PFSK-1 (cell line): ENCODE data around the gene RORB.

Experiments used
- FOXP2 ChIP-seq: optimal IDR thresholded peaks from 2 replicates; pipeline ENCODE3; 2011; ENCODE audit warnings: borderline replicate concordance, control low read depth, inconsistent platforms; ENCODE audit not compliant: insufficient read depth; ENCODE audit errors: extremely low read length, extremely low read depth
- POLR2AphosphoS5 ChIP-seq: IDR thresholded peaks from 2 replicates; pipeline ENCODE4 v1.6.1; 2012; ENCODE audit warnings: low read depth, mild to moderate bottlenecking, control low read depth, low read length, moderate library complexity
- SIN3A ChIP-seq: IDR thresholded peaks from 2 replicates; pipeline ENCODE4 v1.6.1; 2012; ENCODE audit warnings: mild to moderate bottlenecking, low read length, moderate library complexity, borderline replicate concordance; ENCODE audit not compliant: insufficient read depth
- TAF1 ChIP-seq: IDR thresholded peaks from 2 replicates; pipeline ENCODE4 v1.6.1; 2012; ENCODE audit warnings: low read length, control low read depth, borderline replicate concordance; ENCODE audit not compliant: insufficient read depth
- TF ChIP-seq, protein P1 (sequence below), 2 experiments: IDR thresholded peaks; 2 replicates each; pipeline versions ENCODE4 v1.6.1 to v1.8.0; 2011 to 2012; ENCODE audit warnings: low read depth in 2 of 2, low read length in 2 of 2, control low read depth in 1 of 2, inconsistent platforms in 1 of 2, mild to moderate bottlenecking in 1 of 2, moderate library complexity in 1 of 2; ENCODE audit not compliant: insufficient read depth in 1 of 2

The RORB gene

DNA sequence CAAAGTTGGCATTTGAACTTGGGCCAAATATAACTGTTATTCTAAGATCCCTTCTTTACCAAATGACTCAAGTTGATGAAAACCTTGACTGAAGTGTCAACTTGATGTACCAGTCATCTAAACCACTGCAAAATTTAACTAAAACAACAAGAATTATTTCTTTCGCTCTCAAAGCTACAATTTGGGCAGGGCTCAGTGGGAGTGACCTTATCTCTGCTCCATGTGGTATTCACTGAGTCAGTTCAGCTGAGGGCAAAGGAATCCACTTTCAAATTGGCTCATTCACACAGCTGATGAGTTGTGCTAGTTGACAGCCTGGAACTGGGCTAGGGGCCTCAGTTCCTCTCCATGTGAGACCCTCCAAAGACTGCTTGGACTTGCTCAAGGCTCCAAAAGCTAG is 166.3 kb downstream of the RORB start:
- TF ChIP-seq, protein P1, sequence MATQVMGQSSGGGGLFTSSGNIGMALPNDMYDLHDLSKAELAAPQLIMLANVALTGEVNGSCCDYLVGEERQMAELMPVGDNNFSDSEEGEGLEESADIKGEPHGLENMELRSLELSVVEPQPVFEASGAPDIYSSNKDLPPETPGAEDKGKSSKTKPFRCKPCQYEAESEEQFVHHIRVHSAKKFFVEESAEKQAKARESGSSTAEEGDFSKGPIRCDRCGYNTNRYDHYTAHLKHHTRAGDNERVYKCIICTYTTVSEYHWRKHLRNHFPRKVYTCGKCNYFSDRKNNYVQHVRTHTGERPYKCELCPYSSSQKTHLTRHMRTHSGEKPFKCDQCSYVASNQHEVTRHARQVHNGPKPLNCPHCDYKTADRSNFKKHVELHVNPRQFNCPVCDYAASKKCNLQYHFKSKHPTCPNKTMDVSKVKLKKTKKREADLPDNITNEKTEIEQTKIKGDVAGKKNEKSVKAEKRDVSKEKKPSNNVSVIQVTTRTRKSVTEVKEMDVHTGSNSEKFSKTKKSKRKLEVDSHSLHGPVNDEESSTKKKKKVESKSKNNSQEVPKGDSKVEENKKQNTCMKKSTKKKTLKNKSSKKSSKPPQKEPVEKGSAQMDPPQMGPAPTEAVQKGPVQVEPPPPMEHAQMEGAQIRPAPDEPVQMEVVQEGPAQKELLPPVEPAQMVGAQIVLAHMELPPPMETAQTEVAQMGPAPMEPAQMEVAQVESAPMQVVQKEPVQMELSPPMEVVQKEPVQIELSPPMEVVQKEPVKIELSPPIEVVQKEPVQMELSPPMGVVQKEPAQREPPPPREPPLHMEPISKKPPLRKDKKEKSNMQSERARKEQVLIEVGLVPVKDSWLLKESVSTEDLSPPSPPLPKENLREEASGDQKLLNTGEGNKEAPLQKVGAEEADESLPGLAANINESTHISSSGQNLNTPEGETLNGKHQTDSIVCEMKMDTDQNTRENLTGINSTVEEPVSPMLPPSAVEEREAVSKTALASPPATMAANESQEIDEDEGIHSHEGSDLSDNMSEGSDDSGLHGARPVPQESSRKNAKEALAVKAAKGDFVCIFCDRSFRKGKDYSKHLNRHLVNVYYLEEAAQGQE (IDR thresholded peaks at IDR 0.05; ENCODE audit: insufficient read depth in 1 of 2, low read depth in 2 of 2, low read length in 2 of 2) = no peak
- TF ChIP-seq SIN3A = no peak
- TF ChIP-seq FOXP2 = no peak
- TF ChIP-seq POLR2AphosphoS5 = no peak
- TF ChIP-seq TAF1 = no peak

DNA sequence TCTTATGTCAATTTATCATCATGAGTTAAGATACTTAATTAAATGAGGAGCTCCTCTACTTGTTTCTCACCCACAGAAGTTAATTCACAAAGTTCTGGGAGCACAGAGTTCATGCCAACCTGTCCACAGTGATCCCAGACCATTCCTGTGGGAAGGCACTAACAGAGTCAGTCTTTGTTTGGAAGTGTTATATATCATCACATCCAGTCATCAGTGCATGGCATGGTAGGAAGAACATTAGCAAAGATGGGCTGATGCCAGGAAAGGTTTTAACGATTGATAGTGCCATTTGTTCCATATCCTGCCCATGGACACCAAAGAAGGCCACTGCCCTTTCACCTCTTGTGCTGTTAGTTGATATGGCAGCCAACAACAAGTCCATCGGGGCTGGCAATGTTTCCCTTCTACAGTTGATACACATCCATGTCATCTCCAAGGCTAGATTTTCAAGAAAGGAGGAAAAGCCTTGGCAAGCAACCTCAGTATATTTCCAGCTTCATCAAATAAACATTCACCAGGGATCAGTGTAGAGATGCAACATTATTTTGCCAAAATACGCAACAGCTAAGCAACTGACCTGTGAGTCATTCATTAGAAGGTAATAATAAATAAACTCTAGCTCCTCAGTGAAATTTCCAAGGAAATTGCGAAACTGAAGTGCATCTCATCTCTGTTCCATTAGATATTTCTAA is 169.6 kb downstream of the RORB start:
- TF ChIP-seq FOXP2 = no peak
- TF ChIP-seq TAF1 = no peak
- no peak for TF ChIP-seq POLR2AphosphoS5
- no peak for TF ChIP-seq SIN3A
- TF ChIP-seq, protein P1 (IDR thresholded peaks at IDR 0.05; ENCODE audit: insufficient read depth in 1 of 2, low read depth in 2 of 2, low read length in 2 of 2) = no peak

DNA sequence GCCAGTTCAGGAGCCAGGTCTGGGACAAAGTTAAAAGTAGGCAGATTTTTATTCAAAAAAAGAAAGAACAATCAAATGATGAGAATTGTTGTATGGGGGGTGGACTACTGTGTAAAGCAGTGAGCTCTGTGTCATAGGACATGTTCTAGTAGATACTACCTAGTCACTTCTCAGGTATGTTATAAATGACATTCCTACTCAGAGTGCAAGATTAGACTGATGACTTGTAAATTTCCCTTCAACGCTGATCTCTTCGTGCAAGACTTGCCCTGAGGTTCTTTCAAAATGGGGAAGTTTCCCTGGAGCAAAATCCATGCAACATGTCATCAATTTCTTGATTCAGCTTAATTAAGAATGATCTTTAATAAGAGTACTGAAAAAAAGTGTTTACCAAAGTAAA is 175.1 kb downstream of the RORB start:
- TF ChIP-seq SIN3A (no peak), POLR2AphosphoS5 (no peak), TAF1 (no peak), FOXP2 (no peak)
- TF ChIP-seq, protein P1 (IDR thresholded peaks at IDR 0.05; ENCODE audit: insufficient read depth in 1 of 2, low read depth in 2 of 2, low read length in 2 of 2) = no peak

DNA sequence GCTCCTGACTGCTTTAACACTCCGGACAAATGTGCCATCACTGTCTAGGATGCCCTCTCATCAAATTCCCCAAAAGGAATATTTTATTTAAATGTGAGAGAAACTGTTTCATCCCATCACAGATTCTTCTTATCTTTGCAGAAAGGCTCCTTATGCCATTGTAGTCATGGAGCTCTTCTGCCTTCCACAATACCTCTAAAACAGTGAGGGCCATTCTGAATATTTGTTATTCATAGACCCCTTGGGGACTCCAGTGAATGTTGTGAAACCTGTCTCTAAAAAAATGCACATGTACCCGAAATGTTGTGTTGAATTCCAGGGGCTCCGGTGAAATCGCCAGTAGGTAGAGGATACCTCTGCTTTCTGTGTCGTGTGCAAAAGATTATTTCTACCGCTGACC is 176.9 kb downstream of the RORB start:
- TF ChIP-seq, protein P1 (IDR thresholded peaks at IDR 0.05; ENCODE audit: insufficient read depth in 1 of 2, low read depth in 2 of 2, low read length in 2 of 2) = no peak
- TF ChIP-seq TAF1 (no peak), SIN3A (no peak), FOXP2 (no peak), POLR2AphosphoS5 (no peak)
